Measurements from ENCODE around the gene CIRBP.

Gene CIRBP

DNA sequence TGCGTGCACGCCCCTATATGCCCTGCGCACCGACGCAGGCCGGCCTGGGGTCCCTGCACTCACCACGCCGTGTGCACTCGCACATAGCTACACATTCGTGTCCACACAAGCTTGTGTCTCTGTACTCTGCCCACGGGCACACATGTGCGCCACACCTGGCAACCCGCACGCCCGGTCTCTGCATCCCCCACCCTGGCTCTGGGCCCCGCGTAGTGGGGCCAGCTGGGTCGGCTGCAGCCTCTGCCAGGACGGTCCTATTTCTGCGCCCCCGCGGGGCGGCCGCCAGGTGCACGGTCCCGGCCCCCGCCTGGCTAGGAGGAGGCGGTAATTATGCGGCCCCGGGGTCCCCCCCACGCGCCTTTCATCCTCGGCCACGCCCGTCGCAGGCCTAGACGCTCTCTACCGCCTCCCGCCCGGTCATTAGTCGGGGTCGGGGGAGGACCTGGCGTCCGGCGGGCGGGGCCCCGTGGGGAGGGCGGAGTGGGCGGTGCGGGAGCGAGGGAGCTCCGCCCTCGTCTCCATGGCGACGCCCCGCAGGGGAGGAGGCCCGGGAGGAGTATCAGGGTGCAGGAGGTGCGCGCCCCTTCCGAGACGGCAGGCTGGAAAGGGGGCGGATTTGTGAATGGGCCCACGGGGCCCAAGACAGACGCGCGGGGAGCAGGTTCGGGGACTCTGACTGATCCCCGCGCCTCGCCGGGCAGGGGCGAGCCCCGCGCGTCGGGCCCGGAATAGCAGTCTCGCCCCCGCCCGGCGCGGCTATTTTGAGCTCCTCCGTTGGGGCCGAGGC is 2.8 kb upstream of the CIRBP start:
- FAIRE-seq, result peak; percentile 44

GRCh38 chr19:1266916-1267476 is 2.1 kb upstream of the CIRBP start:
- FAIRE-seq (no peak), DNase-seq (ENCODE audit: insufficient read length, low spot score) (no peak)

More for the DNA sequence above, 2.8 kb upstream of the CIRBP start:
- DNase-seq (ENCODE audit: insufficient read length, low spot score), result no peak

- no peak for DNase-seq (ENCODE audit: insufficient read length, low spot score)
- no peak for FAIRE-seq
These were observed 1.5 kb upstream of the CIRBP start for GRCh38 chr19:1267477-1268225.

DNA sequence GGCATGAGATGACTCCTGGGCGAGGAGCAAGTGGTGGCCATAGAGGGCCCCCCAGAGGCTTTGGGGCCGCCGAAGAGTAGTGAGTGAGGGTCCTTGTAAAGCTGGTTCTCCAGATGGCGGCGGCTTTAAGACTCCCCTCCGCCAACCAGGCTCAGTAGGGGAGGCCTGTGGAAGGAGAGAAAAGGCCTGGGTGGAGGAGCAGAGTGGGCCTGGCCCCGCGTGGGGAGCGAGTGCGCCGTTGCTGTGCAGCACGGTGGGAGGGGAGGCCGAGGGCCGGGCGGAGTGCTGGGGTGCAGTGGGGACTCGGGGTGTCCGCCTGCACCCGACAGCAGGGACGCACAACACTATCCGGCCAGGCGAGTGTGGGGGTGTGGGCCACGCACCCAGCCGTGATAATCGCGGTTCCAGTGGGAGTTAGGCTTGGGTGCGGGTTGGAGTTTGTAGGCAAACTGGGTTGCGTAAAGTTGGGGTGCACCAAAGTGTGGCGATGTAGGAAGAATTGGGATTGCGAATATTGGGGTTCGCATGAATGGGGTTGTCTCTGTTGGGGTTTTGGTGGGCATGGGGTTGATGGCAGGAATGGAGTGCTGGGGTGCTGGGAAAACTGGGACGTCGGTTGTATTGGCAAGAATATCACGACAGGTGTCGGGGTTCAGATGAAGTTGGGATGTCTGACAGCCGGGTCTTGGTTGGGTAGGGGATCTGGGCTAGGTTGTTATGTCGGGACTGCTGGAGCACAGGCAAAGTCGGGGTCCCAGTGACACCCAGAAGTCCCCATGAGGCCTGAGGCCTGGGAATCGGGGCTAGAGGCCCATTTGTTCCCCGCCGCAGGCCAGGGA is 687 bp upstream of the CIRBP start:
- DNase-seq (ENCODE audit: insufficient read length, low spot score), result no peak
- FAIRE-seq, result no peak

GRCh38 chr19:1269478-1270212 is 513 bp downstream of the CIRBP start:
- FAIRE-seq (peak; percentile 73), DNase-seq (ENCODE audit: insufficient read length, low spot score) (no peak)

DNA sequence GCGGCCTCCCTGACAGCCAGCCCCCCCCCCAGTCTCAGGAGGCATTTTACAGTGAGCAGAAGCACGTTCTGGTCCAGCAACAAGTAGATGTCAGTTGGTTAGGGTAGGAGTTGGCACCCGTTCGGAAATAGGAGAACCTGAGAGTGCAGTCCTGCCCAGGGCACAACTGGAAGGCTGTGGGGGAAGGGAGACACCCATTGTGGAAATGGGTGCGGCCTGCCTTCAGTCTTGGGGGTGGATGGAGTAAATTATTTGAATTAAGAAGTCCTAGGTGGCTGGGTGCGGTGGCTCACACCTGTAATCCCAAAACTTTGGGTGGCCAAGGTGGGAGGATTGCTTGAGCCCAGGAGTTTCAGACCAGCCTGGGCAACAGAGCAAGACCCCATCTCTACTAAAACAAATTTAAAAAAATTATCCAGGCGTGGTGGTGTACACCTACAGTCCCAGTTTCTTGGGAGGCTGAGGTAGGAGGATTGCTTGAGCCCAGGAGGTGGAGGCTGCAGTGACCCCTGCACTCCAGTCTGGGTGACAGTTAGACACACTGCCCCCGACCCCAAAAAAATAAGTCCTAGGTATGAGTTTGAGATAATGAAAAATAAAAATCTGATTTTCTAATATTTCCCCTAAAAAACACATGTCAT is 1.2 kb downstream of the CIRBP start:
- no peak for DNase-seq (ENCODE audit: insufficient read length, low spot score)
- peak; percentile 4 for FAIRE-seq

- no peak for FAIRE-seq
- DNase-seq (ENCODE audit: insufficient read length, low spot score), result no peak
These were observed 1.9 kb downstream of the CIRBP start for GRCh38 chr19:1270854-1271527.

DNA sequence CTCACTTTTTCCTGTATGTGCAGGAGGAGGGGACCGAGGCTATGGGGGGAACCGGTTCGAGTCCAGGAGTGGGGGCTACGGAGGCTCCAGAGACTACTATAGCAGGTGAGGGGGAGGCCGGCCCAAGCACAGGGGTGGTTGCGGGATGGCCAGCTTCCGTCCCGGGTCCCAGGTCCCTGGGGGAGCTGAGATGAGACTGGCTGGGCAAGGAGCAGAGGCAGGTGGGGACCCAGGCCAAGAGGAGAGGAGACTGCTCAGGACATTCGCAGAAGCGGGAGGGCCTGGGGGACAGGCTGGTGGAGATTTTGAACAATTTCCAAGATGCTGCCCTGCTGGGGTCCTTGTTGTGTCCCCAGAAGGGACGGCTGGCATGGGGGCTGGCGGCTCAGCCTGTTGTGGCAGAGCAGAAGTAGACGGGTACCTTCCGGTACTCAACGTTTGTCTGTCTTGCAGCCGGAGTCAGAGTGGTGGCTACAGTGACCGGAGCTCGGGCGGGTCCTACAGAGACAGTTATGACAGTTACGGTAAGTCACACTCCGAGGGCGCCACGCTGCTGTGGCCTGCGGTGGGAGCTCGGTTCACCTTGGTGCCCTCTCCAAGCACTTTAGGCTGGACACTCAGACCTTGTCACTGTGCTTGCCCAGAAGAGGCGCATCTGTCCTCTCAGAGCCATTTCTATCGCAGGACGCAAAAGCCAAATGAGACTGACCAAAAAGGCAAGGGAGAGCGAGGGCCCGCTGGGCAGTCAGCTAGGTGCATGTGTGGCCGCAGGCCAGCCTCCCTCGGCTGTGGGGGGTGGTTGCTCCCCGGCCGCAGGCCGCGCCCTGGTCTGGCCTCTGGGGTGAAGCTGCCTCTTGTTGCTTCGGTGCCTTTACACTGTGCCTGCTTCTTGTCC is 2.6 kb downstream of the CIRBP start:
- DNase-seq (ENCODE audit: insufficient read length, low spot score), result no peak
- FAIRE-seq, result no peak

DNA sequence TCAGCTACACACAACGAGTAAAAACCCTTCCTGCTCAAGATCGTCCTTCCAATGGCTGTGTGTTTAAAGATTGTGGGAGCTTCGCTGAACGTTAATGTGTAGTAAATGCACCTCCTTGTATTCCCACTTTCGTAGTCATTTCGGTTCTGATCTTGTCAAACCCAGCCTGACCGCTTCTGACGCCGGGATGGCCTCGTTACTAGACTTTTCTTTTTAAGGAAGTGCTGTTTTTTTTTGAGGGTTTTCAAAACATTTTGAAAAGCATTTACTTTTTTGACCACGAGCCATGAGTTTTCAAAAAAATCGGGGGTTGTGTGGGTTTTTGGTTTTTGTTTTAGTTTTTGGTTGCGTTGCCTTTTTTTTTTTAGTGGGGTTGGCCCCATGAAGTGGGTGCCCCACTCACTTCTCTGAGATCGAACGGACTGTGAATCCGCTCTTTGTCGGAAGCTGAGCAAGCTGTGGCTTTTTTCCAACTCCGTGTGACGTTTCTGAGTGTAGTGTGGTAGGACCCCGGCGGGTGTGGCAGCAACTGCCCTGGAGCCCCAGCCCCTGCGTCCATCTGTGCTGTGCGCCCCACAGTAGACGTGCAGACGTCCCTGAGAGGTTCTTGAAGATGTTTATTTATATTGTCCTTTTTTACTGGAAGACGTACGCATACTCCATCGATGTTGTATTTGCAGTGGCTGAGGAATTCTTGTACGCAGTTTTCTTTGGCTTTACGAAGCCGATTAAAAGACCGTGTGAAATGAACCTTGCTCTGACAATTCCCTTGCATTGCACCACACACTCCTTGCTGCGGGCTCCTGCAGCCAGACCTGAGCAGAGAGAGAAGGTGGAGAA is 3.5 kb downstream of the CIRBP start:
- DNase-seq (ENCODE audit: insufficient read length, low spot score) (no peak), FAIRE-seq (no peak)

GRCh38 chr19:1273263-1274041 is 4.3 kb downstream of the CIRBP start:
- FAIRE-seq (no peak), DNase-seq (ENCODE audit: insufficient read length, low spot score) (no peak)

DNA sequence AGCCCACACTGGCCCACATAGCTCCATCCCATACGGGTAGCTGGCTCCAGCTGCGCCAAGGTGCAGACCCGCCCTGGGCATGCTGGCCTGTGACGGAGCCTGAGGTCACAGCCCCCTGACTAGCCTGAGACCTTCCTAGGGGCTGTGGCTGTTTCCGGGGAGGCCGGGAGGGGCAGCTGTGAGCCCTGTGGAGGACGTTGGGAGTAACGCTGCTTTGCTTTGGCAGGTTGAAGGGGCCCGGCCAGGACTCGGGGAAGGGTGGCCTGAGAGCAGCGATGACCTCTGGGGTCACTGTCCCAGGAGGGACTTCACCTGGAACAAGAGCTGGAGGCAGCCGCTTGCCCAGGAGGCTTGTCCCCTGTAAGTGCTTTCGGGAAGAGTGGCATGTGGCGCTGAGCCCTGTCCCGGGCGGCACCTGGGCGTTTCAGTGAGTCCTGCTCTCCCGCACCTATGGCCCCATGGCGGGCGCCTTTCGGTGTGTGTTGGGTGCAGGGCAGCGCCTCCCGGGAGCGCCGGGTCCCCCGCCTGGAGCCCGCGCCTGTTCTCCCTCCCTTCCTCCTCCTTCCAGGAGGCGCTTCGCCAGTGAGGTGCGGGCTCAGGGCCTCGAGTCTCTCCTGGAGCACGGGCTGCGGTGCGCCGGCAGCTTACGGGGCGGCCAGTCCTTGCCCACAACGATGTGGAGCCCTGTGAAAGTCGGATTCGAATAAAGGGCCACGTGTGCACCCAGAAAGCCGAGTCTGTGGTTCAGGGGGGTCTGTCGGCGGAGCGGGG is 5.1 kb downstream of the CIRBP start:
- FAIRE-seq, result no peak
- DNase-seq (ENCODE audit: insufficient read length, low spot score), result no peak

GRCh38 chr19:1274852-1275259 is 5.7 kb downstream of the CIRBP start:
- no peak for DNase-seq (ENCODE audit: insufficient read length, low spot score)
- FAIRE-seq, result no peak

DNA sequence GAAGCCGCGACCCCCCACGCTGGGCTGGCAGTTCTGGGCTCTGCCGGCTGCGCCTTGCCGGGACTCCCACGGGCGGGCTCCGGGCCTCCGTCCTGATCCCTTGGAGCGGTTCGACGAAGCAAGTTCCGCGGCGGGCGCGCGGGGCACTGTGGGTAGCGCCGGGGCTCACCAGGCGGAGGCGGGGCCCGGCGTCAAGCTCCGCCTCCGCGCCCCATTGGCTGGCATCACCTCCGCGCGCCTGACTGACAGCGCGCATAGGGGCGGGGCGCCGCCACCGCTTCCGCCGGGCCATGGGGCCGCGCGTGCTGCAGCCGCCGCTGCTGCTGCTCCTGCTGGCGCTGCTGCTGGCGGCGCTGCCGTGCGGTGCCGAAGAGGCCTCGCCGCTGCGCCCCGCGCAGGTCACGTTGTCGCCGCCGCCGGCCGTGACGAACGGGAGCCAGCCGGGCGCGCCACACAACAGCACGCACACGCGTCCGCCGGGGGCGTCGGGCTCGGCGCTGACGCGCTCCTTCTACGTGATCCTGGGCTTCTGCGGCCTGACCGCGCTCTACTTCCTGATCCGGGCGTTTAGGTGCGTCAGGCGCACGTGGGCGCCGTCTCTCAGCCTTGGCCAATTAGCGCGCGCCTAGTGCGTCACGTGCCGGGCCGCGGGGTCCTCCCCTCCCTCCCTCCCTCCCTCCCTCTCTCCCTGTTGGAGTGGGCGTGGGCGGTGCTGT is 6.3 kb downstream of the CIRBP start, which contains the start of gene FAM174C:
Gene FAM174C, plus strand, starts transcription at position 271 of the 716 bp plus-strand sequence. Its CDS starts 20 bp downstream, at position 291.
- DNase-seq (ENCODE audit: insufficient read length, low spot score) (peak; percentile 96), FAIRE-seq (peak; percentile 96)

GRCh38 chr19:1275976-1276627 is 7.0 kb downstream of the CIRBP start:
- DNase-seq (ENCODE audit: insufficient read length, low spot score) (no peak), FAIRE-seq (no peak)
